ENCODE results near the gene HIC1.

HIC1 gene

GRCh38 chr17:2025220-2025621 is 29.7 kb upstream of the HIC1 start, which contains the start of gene RTN4RL1:
TSS of gene RTN4RL1 (minus strand) at chr17:2025334. CDS start at chr17:2024865, 469 bp downstream.
- peak; percentile 59 for DNase-seq (ENCODE audit: low read depth)

GRCh38 chr17:2025622-2026309 is 29.1 kb upstream of the HIC1 start:
- peak; percentile 83 for DNase-seq (ENCODE audit: low read depth)

- no peak for DNase-seq (ENCODE audit: low read depth)
These were observed 27.2 kb upstream of the HIC1 start for GRCh38 chr17:2027528-2028233.

GRCh38 chr17:2028234-2028614 is 26.7 kb upstream of the HIC1 start:
- no peak for DNase-seq (ENCODE audit: low read depth)

GRCh38 chr17:2028737-2029136 is 26.2 kb upstream of the HIC1 start:
- DNase-seq (ENCODE audit: low read depth), result no peak

GRCh38 chr17:2029911-2030778 is 24.8 kb upstream of the HIC1 start, which contains the start of gene DPH1:
TSS of gene DPH1 (plus strand) at chr17:2030153. CDS start at chr17:2030170, 17 bp downstream.
- DNase-seq (ENCODE audit: low read depth), result peak; percentile 95

GRCh38 chr17:2030779-2031163 is 24.1 kb upstream of the HIC1 start:
- no peak for DNase-seq (ENCODE audit: low read depth)

GRCh38 chr17:2033153-2033552 is 21.8 kb upstream of the HIC1 start:
- DNase-seq (ENCODE audit: low read depth), result no peak

GRCh38 chr17:2034157-2034556 is 20.7 kb upstream of the HIC1 start:
- peak; percentile 51 for DNase-seq (ENCODE audit: low read depth)

GRCh38 chr17:2034806-2035540 is 19.9 kb upstream of the HIC1 start:
- DNase-seq (ENCODE audit: low read depth), result peak; percentile 76

GRCh38 chr17:2035541-2036488 is 19.1 kb upstream of the HIC1 start:
- no peak for DNase-seq (ENCODE audit: low read depth)

- DNase-seq (ENCODE audit: low read depth), result no peak
These were observed 17.7 kb upstream of the HIC1 start for GRCh38 chr17:2037155-2037554.

GRCh38 chr17:2040219-2040827 is 14.6 kb upstream of the HIC1 start:
- DNase-seq (ENCODE audit: low read depth), result no peak

GRCh38 chr17:2040942-2041560 is 13.9 kb upstream of the HIC1 start:
- DNase-seq (ENCODE audit: low read depth), result no peak

GRCh38 chr17:2041561-2042389 is 13.1 kb upstream of the HIC1 start, which contains the start of gene OVCA2:
TSS of gene OVCA2 (plus strand) at chr17:2042022. CDS start at chr17:2042048, 26 bp downstream.
- peak; percentile 98 for DNase-seq (ENCODE audit: low read depth)

- no peak for DNase-seq (ENCODE audit: low read depth)
These were observed 12.5 kb upstream of the HIC1 start for GRCh38 chr17:2042390-2042847.

- no peak for DNase-seq (ENCODE audit: low read depth)
These were observed 12.0 kb upstream of the HIC1 start for GRCh38 chr17:2042933-2043332.

GRCh38 chr17:2043785-2044184 is 11.1 kb upstream of the HIC1 start:
- peak; percentile 88 for DNase-seq (ENCODE audit: low read depth)
